IMR-90 (cell line): ENCODE data around the gene PRDM10. TPM values are rescaled to one million over a fixed set of nuclear protein-coding genes. Genes with fewer than 3 reads are reported as not detected.

Source experiments
- ATAC-seq: fragments of 200-7000 bp; cut with Tn5 transposase; 2 replicates; pipeline ENCODE4 v1.9.1; 2020; ENCODE audit warnings: low read depth, mild to moderate bottlenecking, moderate library complexity
- BruUV-seq: library from RNA; stranded (reverse); fragments of 400-500 nt; replicated peaks from 2 replicates; lab custom pipeline; 2021; lab: Mats Ljungman, UMichigan
- CTCF ChIA-PET: fragments of 300-600 bp; formaldehyde crosslinking; extraction: SDS; loops from one replicate; lab custom pipeline; 2021; ENCODE audit warnings: antibody characterized with exemption; lab: Yijun Ruan, JAX
- POLR2A ChIA-PET: fragments of 300-600 bp; sonication (Branson Sonifier 250); formaldehyde crosslinking; loops from one replicate; lab custom pipeline; 2022; ENCODE audit warnings: antibody characterized with exemption; ENCODE audit not compliant: unreplicated experiment; lab: Charles Lee
- DNase-seq: peaks from one replicate; pipeline ENCODE4 v3.0.0; 2013
- H2AFZ ChIP-seq: replicated peaks from 2 replicates; pipeline ENCODE3; 2013; ENCODE audit warnings: low read length, mild to moderate bottlenecking; ENCODE audit not compliant: poor library complexity
- H2AK5ac ChIP-seq: 2 replicates; pipeline ENCODE4 v1.6.1; 2013; ENCODE audit warnings: low read depth, low read length, inconsistent platforms
- H2AK9ac ChIP-seq: replicated peaks from 2 replicates; pipeline ENCODE3; 2013; ENCODE audit warnings: mild to moderate bottlenecking, low read depth, low read length, moderate library complexity; ENCODE audit not compliant: poor library complexity
- H2BK120ac ChIP-seq: 2 replicates; pipeline ENCODE4 v1.6.1; 2013; ENCODE audit warnings: low read depth, low read length, inconsistent platforms
- H2BK15ac ChIP-seq: 3 replicates; pipeline ENCODE4 v1.6.1; 2013; ENCODE audit warnings: low read depth, low read length, inconsistent platforms
- H2BK20ac ChIP-seq: 2 replicates; pipeline ENCODE4 v1.6.1; 2013; ENCODE audit warnings: low read depth, mild to moderate bottlenecking, inconsistent platforms, low read length, moderate library complexity
- H2BK5ac ChIP-seq: 2 replicates; pipeline ENCODE4 v1.6.1; 2013; ENCODE audit warnings: mild to moderate bottlenecking, low read depth, low read length, inconsistent platforms; ENCODE audit not compliant: poor library complexity, severe bottlenecking
- H3K14ac ChIP-seq: replicated peaks from 2 replicates; pipeline ENCODE4 v1.6.1; 2013; ENCODE audit warnings: low read depth, low read length, inconsistent platforms
- H3K18ac ChIP-seq: 2 replicates; pipeline ENCODE4 v1.6.1; 2013; ENCODE audit warnings: low read depth, low read length, control low read depth
- H3K23ac ChIP-seq: 2 replicates; pipeline ENCODE4 v1.6.1; 2013; ENCODE audit warnings: low read depth, low read length, inconsistent platforms
- H3K27ac ChIP-seq: 2 replicates; pipeline ENCODE4 v1.5.1; 2013; ENCODE audit warnings: mild to moderate bottlenecking, control low read depth, low read length; ENCODE audit not compliant: insufficient read depth
- H3K27me3 ChIP-seq: 2 replicates; pipeline ENCODE4 v1.6.1; 2013; ENCODE audit warnings: low read length; ENCODE audit not compliant: control insufficient read depth, insufficient read depth
- H3K36me3 ChIP-seq: 2 replicates; pipeline ENCODE4 v1.6.1; 2013; ENCODE audit warnings: low read length, mixed read lengths; ENCODE audit not compliant: control insufficient read depth, insufficient read depth
- H3K4ac ChIP-seq: 2 replicates; pipeline ENCODE4 v1.6.1; 2013; ENCODE audit warnings: low read depth, low read length, inconsistent platforms
- H3K4me1 ChIP-seq: 2 replicates; pipeline ENCODE4 v1.6.1; 2013; ENCODE audit warnings: low read length, mixed read lengths; ENCODE audit not compliant: control insufficient read depth, insufficient read depth
- H3K4me2 ChIP-seq: 2 replicates; pipeline ENCODE4 v1.6.1; 2013; ENCODE audit warnings: low read depth, mild to moderate bottlenecking, control low read depth, low read length, moderate library complexity
- H3K4me3 ChIP-seq: 2 replicates; pipeline ENCODE4 v1.5.1; 2013; ENCODE audit warnings: low read depth, mild to moderate bottlenecking, control low read depth, low read length, moderate library complexity; ENCODE audit not compliant: insufficient read depth
- H3K56ac ChIP-seq: 2 replicates; pipeline ENCODE4 v1.6.1; 2013; ENCODE audit warnings: low read length, inconsistent platforms; ENCODE audit not compliant: insufficient read depth; ENCODE audit errors: extremely low read depth
- H3K79me1 ChIP-seq, 2 experiments: 2 replicates each; pipeline ENCODE4 v1.6.1; 2013; ENCODE audit warnings: low read length in 2 of 2, inconsistent platforms in 1 of 2, low read depth in 1 of 2
- H3K9ac ChIP-seq: 2 replicates; pipeline ENCODE4 v1.6.1; 2013; ENCODE audit warnings: low read depth, low read length, control low read depth
- H3K9me1 ChIP-seq: 2 replicates; pipeline ENCODE4 v1.6.1; 2013; ENCODE audit warnings: low read length, inconsistent platforms; ENCODE audit not compliant: insufficient read depth
- H3K9me3 ChIP-seq: 2 replicates; pipeline ENCODE4 v1.6.1; 2013; ENCODE audit warnings: low read length; ENCODE audit not compliant: control insufficient read depth, insufficient read depth
- H4K20me1 ChIP-seq: 2 replicates; pipeline ENCODE4 v1.6.1; 2013; ENCODE audit warnings: low read length, inconsistent platforms; ENCODE audit not compliant: insufficient read depth
- H4K5ac ChIP-seq: 2 replicates; pipeline ENCODE4 v1.6.1; 2013; ENCODE audit warnings: mild to moderate bottlenecking, low read depth, low read length, control low read depth
- H4K8ac ChIP-seq, 2 experiments: 2 replicates each; pipeline ENCODE4 v1.6.1; 2013; ENCODE audit warnings: low read depth in 2 of 2, low read length in 2 of 2, control low read depth in 1 of 2, inconsistent platforms in 1 of 2
- H4K91ac ChIP-seq: 2 replicates; pipeline ENCODE4 v1.6.1; 2013; ENCODE audit warnings: low read depth, low read length, inconsistent platforms; ENCODE audit not compliant: insufficient read depth
- BHLHE40 ChIP-seq: fragments of 150-350 bp; IDR thresholded peaks from 2 replicates; pipeline ENCODE4 v1.6.1; 2016; ENCODE audit warnings: mild to moderate bottlenecking, low read depth, low read length
- CEBPB ChIP-seq: IDR thresholded peaks from 2 replicates; pipeline ENCODE4 v1.6.1; 2012; ENCODE audit warnings: low read depth, low read length, improper control_type of control experiment
- CHD1 ChIP-seq: IDR thresholded peaks from 2 replicates; pipeline ENCODE4 v1.6.1; 2012; ENCODE audit warnings: low read depth, low read length, improper control_type of control experiment
- FOS ChIP-seq: fragments of 150-350 bp; IDR thresholded peaks from 2 replicates; pipeline ENCODE4 v1.6.1; 2016; ENCODE audit warnings: low read depth, low read length
- MAFK ChIP-seq: IDR thresholded peaks from 2 replicates; pipeline ENCODE4 v1.6.1; 2012; ENCODE audit warnings: low read depth, low read length, improper control_type of control experiment
- MAZ ChIP-seq: IDR thresholded peaks from 2 replicates; pipeline ENCODE4 v1.6.1; 2012; ENCODE audit warnings: low read depth, mild to moderate bottlenecking, low read length, improper control_type of control experiment, moderate library complexity, borderline replicate concordance
- MXI1 ChIP-seq: IDR thresholded peaks from 2 replicates; pipeline ENCODE4 v1.6.1; 2012; ENCODE audit warnings: low read depth, mild to moderate bottlenecking, low read length, moderate library complexity, borderline replicate concordance
- NFE2L2 ChIP-seq: fragments of 150-350 bp; IDR thresholded peaks from 2 replicates; pipeline ENCODE4 v1.6.1; 2016; ENCODE audit warnings: low read depth, mild to moderate bottlenecking, low read length
- POLR2A ChIP-seq: IDR thresholded peaks from 2 replicates; pipeline ENCODE4 v1.6.1; 2012; ENCODE audit warnings: mild to moderate bottlenecking, low read depth, low read length
- RAD21 ChIP-seq: IDR thresholded peaks from 2 replicates; pipeline ENCODE4 v1.6.1; 2012; ENCODE audit warnings: low read length, improper control_type of control experiment
- RCOR1 ChIP-seq: IDR thresholded peaks from 2 replicates; pipeline ENCODE4 v1.6.1; 2012; ENCODE audit warnings: mild to moderate bottlenecking, low read length, improper control_type of control experiment; ENCODE audit not compliant: insufficient replicate concordance
- RFX5 ChIP-seq: IDR thresholded peaks from 2 replicates; pipeline ENCODE4 v1.8.0; 2012; ENCODE audit warnings: low read depth, mild to moderate bottlenecking, low read length, moderate library complexity
- SMC3 ChIP-seq: fragments of 150-350 bp; IDR thresholded peaks from 2 replicates; pipeline ENCODE4 v1.6.1; 2016; ENCODE audit warnings: low read depth, mild to moderate bottlenecking, antibody characterized with exemption, low read length, moderate library complexity
- dilution Hi-C: fragments of 300-500 bp; cut with HindIII; formaldehyde crosslinking; loops from one replicate; pipeline ENCODE4 v1.14.3; 2018; ENCODE audit warnings: low sequenced_read_pairs; ENCODE audit not compliant: unreplicated experiment
- in situ Hi-C: fragments of 300-500 bp; cut with MboI; formaldehyde crosslinking; loops from 3 replicates; pipeline ENCODE4 v1.14.3; 2019; ENCODE audit warnings: low sequenced_read_pairs, inconsistent platforms, mixed read lengths
- intact Hi-C: fragments of 100-400 bp; cut with micrococcal nuclease; formaldehyde crosslinking; loops from 2 replicates; pipeline ENCODE4 v1.10.0; 2022
- polyA plus RNA-seq, 3 experiments: library from polyadenylated mRNA; depleted of rRNA; stranded (reverse); fragments of >200 nt; gene quantifications; 2 replicates each; pipeline ENCODE4 v1.2.3, GENCODE V29; 2012; ENCODE audit warnings: low replicate concordance in 1 of 3
- total RNA-seq: library from RNA; depleted of rRNA; stranded (reverse); fragments of >200 nt; gene quantifications from 2 replicates; pipeline ENCODE4 v1.2.3, GENCODE V29; 2012
- TF ChIP-seq, protein P1 (sequence below): conservative IDR thresholded peaks from 2 replicates; pipeline ENCODE4 v1.5.1; 2012; ENCODE audit warnings: mild to moderate bottlenecking, low read depth, low read length, improper control_type of control experiment
- TF ChIP-seq, protein P2 (sequence below): fragments of 150-350 bp; IDR thresholded peaks from 2 replicates; pipeline ENCODE4 v1.6.1; 2017; ENCODE audit warnings: mild to moderate bottlenecking, antibody characterized with exemption, low read length, low read depth
- TF ChIP-seq, protein P3 (sequence below): fragments of 150-350 bp; IDR thresholded peaks from 2 replicates; pipeline ENCODE4 v1.6.1; 2016; ENCODE audit warnings: low read depth, mild to moderate bottlenecking, low read length, moderate library complexity, borderline replicate concordance

The PRDM10 gene
- total and polyA plus RNA-seq, 2 of the 4 experiments (the other 2 are of a cell fraction) = 3.1 to 6.5 TPM

DNA sequence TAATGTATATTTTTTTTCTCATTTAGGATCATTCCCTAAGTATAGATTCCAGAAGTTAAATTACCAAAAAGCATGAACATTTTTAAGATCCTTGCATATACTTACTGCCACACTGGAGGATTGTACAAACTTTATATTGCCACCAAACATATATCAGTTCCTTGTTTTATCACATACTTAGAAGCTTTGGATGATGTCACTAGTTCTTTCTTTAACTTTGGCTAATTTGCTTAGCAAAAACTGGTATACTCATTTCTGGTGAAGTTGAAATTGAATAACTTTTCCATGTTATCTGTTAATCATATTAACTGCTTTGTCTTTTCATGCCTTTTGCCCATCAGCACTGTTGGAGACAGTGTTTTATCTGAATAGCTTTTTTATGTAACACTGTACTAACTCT lies 31.6 kb upstream of the PRDM10 start:
- Histone ChIP-seq H3K27ac (no peak overlapping the region), H4K8ac (no peak overlapping the region), H2AK5ac (no peak overlapping the region), H2BK15ac (no peak overlapping the region), H2BK5ac (no peak overlapping the region), H3K14ac (no peak overlapping the region), H3K9ac (no peak overlapping the region), H2BK120ac (no peak overlapping the region), H3K18ac (no peak overlapping the region), H2AFZ (no peak overlapping the region), H3K36me3 (no peaks in the 10 kb centered on the region), H3K4me1 (no peaks in the 10 kb centered on the region), H3K4me3 (no peak overlapping the region), H3K4me2 (no peak overlapping the region), H3K23ac (no peak overlapping the region), H3K9me3 (no peaks in the 10 kb centered on the region), H4K20me1 (no peaks in the 10 kb centered on the region), H4K5ac (no peak overlapping the region), H3K79me1 (no peaks in the 10 kb centered on the region), H2AK9ac (no peak overlapping the region), H4K91ac (no peak overlapping the region), H3K27me3 (no peaks in the 10 kb centered on the region), H3K56ac (no peak overlapping the region), H3K9me1 (no peaks in the 10 kb centered on the region), H2BK20ac (no peak overlapping the region), H3K4ac (no peak overlapping the region)
- intact Hi-C loops (no loop called here), dilution Hi-C loops (no loop called here), in situ Hi-C loops (no loop called here)
- TF ChIP-seq MAZ = no peak
- no peak for TF ChIP-seq MAFK
- no peak for TF ChIP-seq CEBPB
- no peak for TF ChIP-seq POLR2A
- TF ChIP-seq RAD21 = no peak
- TF ChIP-seq RCOR1 = no peak
- TF ChIP-seq BHLHE40 = no peak
- TF ChIP-seq, protein P1, sequence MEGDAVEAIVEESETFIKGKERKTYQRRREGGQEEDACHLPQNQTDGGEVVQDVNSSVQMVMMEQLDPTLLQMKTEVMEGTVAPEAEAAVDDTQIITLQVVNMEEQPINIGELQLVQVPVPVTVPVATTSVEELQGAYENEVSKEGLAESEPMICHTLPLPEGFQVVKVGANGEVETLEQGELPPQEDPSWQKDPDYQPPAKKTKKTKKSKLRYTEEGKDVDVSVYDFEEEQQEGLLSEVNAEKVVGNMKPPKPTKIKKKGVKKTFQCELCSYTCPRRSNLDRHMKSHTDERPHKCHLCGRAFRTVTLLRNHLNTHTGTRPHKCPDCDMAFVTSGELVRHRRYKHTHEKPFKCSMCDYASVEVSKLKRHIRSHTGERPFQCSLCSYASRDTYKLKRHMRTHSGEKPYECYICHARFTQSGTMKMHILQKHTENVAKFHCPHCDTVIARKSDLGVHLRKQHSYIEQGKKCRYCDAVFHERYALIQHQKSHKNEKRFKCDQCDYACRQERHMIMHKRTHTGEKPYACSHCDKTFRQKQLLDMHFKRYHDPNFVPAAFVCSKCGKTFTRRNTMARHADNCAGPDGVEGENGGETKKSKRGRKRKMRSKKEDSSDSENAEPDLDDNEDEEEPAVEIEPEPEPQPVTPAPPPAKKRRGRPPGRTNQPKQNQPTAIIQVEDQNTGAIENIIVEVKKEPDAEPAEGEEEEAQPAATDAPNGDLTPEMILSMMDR = no peak
- TF ChIP-seq MXI1 = no peak
- no peak for TF ChIP-seq RFX5
- no peak for TF ChIP-seq NFE2L2
- no peak for TF ChIP-seq CHD1
- TF ChIP-seq, protein P2, sequence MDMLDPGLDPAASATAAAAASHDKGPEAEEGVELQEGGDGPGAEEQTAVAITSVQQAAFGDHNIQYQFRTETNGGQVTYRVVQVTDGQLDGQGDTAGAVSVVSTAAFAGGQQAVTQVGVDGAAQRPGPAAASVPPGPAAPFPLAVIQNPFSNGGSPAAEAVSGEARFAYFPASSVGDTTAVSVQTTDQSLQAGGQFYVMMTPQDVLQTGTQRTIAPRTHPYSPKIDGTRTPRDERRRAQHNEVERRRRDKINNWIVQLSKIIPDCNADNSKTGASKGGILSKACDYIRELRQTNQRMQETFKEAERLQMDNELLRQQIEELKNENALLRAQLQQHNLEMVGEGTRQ = no peak
- TF ChIP-seq FOS = no peak
- TF ChIP-seq SMC3 = no peak
- TF ChIP-seq, protein P3, sequence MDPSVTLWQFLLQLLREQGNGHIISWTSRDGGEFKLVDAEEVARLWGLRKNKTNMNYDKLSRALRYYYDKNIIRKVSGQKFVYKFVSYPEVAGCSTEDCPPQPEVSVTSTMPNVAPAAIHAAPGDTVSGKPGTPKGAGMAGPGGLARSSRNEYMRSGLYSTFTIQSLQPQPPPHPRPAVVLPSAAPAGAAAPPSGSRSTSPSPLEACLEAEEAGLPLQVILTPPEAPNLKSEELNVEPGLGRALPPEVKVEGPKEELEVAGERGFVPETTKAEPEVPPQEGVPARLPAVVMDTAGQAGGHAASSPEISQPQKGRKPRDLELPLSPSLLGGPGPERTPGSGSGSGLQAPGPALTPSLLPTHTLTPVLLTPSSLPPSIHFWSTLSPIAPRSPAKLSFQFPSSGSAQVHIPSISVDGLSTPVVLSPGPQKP = no peak
- CTCF ChIA-PET = interaction anchor here (0.7 kb wide), 1 partner anchor 669 kb away, joined by 10 read pairs; no protein-coding TSS in a partner anchor
- DNase-seq (no peak), ATAC-seq (no peak)
- POLR2A ChIA-PET = no interaction called here
- BruUV-seq = no TSS peak
